ENCODE measurements around the gene CADM2.

- TF ChIP-seq CTCF (conservative IDR thresholded peaks at IDR 0.05; ENCODE audit: low read depth, low read length) (no peak), EZH2 (IDR thresholded peaks at IDR 0.05; ENCODE audit: low read length, unreplicated experiment) (no peak), EZH2phosphoT487 (IDR thresholded peaks at IDR 0.05; ENCODE audit: borderline replicate concordance, low read length) (no peak)
These were observed 44.7 kb downstream of the CADM2 start for GRCh38 chr3:85003479-85003878.
